NCI-H345 treated with DMSO at 0.1 percent for 48 hours (cell line): ENCODE measurements around the gene GABBR2.

ENCODE experiments used
- DNase-seq: peaks from one replicate; lab custom pipeline; 2025; ENCODE audit not compliant: unreplicated experiment; lab: John Stamatoyannopoulos, UW

The GABBR2 gene

DNA sequence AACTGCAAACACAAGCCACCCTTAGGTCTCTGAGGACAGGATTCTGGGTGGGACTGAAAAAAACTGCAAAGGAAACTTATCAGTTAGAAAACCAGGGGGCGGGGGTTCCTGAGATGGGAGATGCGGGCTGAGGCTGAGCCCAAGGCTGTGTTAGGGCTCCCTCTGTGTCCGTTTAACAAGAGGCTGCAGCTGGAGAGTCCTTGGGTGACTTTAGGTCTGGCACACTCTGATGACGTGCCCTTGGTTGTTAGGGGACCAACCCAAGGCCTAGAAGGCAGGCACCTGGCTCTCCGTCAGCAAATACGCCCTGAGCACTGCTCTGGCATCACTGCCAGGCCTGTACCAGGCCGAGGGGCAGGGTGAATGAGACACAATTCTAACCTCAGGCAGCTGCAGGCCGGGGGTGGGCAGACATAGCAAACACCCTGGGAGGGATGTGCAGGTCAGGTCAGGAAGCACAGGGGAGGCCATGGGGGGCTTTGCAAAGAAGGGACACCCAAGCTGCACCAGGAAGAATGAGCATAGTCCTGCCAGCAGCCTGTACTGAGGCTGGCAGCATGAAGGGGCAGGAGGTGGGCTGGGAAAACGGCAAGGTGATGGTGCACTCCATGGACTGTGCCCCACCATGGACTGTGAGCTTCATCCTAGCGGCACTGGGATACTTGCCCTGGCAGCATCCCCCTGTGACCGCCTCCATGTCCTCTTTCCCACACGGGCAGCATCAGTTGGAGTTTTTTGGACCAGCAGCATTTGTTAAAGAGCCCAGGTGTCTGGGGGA, 137.9 kb downstream of the GABBR2 start:
- DNase-seq: no peak

DNA sequence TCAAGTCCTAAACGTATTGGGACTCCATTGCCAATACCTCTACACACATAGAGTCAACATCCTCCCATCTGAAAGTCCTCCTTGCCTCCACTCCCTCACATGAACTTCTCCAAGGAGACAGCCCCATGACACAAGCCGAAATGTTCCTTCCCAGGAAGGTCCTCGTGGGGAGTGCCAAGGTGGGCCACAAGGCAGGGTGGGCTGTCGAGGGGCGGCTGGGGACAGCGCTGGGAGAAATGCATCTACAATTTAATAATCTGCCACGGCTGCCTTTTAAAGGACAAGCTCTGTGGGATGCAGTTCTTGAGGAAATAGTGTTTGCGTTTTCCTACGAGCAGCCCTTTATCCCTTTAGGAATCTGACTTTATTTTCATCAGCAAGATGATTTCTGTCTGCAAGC, 138.7 kb downstream of the GABBR2 start:
- DNase-seq: no peak

DNA sequence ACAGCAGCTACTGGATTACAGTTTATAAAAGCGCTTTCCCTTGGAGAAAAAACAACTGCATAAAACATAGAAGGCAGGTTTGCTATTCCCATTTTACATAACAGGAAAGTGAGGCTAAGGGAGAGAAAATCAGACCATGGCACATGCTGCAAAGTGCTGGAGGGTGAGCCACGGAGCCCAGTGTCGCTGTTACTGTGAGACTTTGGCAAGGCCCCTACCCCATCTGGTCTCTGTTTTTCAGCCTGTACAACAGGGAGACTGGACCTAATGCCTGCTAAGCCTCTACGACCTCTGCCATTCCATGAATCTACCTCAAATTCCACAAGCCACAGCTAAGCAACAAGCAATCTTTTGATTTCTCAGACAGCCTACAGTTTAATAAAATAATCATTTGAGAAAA, 139.2 kb downstream of the GABBR2 start:
- DNase-seq: no peak

DNA sequence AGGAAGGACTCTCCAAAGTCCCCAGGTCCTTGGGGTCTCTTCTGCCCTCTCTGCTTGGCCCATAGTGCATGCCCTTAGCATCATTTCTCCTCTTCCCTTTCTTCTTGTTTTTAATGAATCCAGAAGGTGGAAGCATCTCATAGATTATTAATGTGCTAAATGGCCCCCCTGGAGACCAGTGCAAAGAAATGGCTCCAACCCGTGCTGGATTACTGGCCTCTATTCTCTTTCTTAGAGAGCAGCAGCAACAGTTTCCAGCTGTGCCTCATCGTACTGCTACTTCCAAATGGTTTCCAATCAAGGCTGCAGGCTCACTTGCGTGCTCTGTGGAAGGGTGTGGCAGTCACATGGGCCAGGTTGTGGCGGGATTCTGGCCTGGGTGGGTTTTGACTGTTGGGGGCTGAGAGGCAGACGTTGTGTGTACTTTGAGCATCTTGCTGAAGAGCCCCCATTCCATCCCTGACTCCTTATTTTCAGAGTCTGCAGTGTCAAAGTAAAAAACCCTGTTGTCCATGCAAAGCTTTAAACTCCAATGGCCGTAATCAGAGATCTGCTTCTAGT, 139.7 kb downstream of the GABBR2 start:
- DNase-seq: no peak

DNA sequence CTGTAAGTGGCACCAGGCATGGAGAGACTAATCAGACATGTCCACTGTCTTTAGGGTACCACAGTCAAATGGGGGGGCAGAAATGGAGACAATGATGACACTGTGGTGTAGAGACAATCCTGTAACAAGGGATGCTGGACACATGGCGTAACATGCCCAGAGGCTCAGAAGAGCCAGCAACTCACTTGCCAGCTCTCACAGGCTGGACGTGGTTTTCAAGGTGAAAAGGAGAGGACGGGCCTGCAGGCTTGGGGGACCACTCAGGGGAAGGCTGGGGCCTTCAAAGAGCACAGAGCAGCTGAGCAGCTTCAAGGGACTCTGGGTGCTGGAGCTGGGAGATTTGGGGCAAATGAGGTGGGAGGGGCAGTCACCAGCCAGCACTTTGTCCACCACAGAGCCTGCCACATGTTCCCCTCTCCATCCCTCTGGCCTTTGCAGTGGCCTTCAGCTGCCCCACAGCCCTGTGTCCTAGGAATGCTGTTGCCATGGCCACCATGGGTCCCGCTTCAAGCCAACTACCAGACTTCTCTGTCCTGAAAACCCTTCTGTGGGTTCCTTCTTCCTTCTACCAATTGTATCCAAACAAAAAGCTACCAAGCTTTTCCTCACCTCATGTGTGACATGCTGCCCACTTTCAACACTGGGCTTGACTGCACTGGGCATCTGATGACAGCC, 140.4 kb downstream of the GABBR2 start:
- no peak for DNase-seq

DNA sequence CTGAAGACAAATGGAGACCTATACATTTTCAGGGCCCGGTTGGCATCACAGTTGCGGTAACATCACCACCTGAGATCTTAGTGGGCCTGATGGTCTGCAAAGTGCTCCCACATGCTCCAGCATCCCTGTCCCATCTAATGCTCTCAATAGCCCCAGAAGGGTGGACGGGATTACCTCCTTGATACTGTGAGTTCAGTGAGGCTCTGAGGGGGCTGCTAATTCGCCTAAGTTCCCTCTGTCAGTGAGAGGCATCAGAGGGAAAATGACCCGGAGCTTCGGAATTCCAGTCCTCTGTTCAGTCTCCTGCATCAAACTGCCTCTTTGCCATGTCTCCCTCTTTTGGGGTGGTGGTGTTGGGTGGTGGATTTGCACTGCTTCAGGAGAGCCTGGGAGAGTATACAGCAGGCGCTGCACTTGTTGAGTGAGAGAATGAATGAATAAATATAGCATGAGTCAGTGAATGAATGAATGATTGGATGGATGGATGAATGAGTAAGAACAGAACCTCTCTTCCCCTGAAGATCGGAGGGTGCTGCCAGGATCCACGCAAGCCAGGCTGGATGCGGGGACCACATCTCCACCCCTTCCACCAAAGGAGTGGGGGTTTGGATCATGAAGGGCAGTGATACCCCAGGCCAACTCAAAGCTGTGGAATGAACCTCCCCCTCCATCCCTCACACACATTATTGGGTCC, 141.0 kb downstream of the GABBR2 start:
- DNase-seq: no peak

DNA sequence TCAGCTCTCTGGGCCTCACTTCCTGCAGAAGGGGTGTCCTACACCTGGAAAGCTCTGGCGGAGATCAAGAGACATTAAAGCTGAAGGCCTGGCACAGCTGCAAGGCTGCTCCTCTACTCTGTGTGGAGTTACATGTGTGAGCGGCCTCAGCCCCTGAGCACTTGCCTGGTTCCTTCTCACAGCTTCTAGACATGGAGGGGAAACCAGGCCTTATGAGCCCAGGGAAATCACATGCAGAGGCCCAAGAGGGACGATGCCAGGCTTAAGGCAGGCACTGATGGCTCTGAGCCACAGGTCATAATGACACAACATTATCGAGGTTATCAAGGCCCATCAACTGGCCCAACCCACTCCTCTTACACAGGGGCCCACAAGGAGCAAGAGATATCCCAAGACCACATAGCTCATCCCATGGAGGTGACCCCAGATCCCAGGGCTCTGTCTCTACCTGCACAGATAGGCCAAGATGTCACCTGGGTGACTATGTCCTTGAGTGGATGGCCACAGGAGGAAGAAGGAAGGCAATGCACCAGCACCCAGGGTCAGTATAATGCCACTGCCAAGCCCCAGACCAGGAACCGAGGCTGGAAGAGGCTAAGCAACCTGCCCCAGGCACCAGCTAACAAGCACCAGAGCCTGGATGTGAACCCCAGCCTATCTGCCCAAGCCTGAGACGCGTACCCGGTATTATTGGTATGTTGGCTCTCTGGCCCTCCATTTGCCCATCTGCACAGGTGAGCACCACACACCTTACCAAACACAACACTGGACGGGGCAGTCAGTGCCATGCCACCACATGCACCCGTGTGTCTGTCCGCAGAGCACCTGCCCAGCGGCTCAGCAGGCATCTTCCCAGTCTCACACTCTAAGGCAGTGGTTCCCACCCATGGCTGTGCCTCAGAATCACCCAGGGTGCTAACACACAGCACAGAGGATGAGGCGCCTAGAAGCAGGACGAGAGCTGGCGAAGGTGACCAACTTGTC, 143.3 kb downstream of the GABBR2 start:
- DNase-seq: no peak

DNA sequence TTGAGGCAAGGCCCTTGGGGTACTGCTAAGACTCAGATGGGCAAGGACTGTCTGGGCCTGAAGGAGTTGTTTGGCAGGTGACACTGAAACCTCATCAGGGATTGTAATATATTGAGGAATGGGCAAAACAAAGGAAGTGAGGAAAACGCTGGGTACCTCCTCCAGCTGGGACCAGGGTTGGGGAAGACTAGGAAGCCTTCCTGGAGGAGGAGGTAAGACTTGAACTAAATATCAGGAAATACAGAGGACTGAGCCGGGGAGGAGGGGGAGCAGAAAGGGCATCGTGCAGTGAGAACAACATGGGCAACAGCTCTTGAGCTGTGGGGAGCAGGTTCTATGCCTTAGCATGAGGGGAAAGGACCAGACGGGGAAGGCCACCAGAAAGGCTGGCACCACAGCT, 144.0 kb downstream of the GABBR2 start:
- no peak for DNase-seq

DNA sequence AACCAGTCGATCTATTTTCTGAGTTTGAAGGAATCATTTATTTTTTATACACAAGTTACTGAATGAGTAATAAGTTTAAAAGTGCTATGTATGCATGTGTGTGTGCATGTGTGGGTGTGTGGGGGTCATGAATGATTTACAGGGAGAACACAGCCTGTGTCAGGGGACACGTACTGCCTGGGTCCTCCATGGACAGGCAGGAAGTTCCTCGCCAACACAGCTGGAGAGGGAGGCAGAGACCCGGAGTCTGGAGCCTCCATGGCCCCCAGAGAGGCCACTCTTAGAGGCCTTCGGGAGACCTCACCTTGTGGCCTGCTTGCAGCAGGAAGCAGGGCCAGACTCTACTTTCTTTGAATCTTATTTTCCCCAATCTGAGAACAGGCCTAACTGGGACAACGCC, 144.7 kb downstream of the GABBR2 start:
- no peak for DNase-seq

DNA sequence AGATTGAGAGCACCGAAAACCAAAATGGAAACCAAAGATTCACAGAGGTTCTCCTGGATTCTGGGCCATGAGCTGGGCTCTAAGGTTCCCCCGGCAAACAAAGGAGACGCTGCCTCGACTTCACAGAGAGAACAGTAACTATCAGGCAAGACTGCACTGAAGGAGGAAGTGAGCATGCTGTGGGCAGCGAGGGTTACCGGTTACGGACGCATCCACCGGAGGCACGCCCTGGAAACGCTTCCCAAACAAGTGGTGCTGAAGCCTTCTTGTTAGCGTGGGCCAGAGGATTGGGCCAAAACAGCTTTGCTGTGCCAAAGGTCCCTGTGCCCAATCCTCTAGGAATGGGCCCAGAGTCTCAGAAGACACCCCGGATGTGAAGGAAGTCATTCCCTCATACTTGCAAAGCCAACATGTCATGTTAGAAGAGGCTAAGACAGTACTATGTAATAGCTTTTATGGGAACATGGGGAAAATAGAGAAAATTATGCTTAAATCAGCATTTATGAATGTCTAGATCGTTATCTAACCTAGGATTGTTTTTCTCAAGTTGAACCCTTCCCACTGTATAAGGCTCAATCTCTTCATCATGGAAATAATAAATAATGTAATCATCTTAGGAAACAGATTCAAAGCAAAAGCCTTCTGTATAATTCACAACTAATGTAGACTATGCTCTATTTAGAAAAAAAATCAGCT, 145.4 kb downstream of the GABBR2 start:
- no peak for DNase-seq

DNA sequence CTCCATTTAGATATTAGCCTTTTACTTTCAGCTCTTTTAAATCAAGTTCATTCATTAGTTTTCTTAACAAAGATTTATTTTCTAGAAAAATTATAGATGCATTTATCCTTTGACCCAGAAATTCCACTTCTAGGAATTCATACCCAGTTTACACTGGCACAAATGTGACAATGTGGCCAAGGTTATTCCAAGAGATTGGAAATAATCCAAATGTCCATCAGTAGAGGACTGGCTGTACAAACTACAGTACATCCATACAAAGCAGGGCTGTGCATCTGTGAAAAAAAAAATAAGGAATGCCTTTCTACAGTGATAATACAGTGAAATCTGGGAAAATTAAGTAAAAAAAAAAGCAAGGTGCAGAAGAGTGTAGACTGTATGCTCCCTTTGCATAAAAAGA, 149.2 kb downstream of the GABBR2 start:
- no peak for DNase-seq

DNA sequence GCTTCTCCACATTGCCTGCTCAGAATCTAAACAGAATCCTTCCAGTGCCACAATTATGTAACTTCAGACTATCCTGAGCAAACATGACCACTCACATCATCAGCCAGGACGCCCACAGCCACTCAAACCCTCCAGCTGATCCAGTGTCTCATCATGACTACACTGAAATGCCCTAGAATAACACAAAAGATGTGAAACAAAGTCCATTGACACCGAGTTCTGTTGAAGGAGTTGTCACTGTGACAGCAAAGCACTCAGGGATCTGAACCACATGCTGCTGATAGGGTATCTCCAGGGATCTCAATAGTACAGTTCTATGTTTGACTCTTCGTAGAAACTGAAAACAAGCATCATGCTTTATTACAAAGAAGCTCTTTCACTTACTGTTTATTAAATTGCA, 150.2 kb downstream of the GABBR2 start:
- no peak for DNase-seq

DNA sequence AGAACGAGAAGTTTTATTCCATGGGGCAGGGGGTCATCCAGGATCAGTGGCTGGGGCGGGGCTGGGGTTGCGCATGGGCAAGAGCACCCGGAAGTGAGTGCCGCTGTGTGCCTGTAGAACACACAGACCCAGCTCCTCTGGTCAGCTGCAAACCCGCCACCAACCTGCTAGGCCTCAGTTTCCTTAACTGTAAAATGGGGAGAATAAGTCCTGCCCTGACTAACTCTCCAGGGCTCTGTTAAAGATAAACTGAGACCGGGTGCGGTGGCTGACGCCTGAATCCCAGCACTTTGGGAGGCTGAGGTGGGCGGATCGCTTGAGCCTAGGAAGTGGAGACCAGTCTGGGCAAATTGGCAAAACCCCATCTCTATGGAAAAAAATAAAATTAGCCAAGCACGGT, 152.2 kb downstream of the GABBR2 start:
- DNase-seq: no peak

DNA sequence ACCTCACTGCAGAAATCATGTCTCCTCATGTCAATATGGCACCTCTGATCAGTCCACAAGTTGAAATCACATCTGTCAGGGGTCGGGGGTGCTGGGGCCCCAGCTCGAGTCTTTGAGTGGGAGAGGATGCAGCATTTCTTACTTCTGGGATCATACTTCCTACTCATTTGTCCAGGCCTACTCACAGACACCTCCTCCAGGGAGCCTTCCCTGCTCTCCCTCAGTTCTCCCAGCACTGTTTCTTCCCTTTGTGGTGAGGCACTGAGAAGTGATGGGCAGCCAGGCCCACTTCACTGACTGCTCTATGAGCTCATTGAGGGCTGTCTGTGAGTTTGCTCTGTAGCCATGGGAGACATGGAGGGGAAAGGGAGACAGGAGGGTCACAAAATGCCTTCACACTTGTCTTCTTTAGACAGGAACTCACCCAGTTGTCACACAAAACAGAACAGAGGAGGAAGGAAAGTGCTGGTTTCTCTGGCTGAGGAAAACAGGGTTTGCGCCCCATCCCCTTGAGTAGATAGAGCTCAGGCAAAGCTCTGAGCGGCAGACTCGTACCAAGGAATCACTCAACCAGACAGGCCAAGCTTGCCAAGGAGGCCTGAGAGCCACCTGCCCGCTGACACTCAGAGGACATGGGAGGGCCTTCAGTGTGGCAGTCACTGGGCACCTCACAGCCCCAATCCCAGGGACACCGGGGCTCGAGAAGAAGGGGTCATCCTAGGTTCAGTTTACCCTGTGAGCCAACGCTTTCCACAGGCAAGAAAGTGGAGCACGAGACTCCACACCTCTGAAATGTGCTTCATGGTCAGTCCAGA, 152.9 kb downstream of the GABBR2 start:
- no peak for DNase-seq

DNA sequence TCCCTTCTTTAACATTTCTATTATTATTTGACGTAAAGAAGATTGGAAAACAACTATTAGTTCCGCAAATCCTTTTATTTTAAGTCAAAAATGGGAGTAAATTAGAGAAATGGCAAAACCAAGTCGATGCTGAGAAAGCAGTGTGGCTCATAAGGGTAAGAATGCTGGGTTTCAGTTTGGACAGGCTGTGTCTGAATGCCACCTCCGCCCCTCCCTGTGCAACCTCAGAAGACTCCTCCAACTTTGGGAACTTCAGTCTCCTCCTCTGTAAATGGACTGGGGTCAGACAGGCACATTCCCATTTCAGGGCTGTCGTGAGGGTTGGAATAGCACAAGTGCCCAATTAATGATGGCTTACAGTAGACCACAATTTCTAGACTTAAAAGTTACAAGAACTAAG, 154.0 kb downstream of the GABBR2 start:
- no peak for DNase-seq

DNA sequence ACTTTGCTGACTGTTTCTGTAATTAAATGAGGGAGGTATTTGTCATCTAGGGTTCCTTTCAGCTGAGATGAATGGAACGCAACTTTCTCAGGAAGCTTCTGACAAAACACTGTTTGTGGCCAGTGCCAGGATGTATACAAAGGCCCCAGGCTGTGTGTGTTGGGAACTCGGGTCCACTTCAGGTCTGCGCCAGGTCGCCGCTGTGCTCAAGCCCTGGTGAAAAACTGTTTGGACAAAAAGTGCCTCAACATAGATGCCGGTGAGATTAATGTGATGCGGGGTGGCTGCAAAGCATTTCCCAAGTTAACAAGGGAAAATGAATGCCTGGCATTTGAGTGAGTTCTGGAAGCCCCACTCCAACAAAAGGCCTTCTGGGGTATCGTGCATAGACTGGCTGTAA, 156.4 kb downstream of the GABBR2 start:
- DNase-seq: no peak

DNA sequence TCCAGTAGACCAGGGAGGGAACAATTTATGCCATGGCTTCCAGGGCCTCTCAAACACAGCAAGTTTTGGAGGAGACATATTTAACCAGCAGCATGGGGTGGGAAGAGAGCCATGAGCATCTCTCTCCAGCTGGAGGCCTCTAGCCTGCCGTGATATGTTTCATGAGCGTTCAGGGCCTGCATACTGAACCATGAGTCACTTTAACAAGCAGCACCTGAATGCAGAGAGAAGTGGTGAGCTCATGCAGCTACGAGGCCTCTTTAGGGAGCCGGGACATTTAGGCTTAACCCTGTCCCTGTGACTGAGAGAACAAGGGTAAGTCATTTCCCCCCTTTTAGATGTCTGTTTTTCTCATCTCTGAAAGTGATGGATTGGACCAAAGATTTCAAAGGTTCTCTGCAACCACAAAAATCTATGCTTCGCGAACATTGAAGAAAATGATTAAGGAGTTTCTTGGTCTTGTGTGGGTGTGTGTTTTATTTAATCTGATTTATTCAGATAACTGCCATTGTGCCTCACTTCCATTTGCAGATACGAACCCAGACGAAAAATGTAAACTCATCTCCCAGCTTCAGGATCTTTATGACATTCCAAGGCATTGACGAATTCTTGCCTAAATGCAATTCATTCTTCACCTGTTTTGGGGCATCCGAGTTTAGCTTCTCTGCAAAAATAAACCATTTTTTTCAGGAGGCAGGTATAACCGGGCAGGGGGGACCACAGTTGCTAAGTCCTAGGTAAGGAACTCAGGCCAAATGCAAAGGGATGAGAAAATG, 157.0 kb downstream of the GABBR2 start:
- DNase-seq: no peak

DNA sequence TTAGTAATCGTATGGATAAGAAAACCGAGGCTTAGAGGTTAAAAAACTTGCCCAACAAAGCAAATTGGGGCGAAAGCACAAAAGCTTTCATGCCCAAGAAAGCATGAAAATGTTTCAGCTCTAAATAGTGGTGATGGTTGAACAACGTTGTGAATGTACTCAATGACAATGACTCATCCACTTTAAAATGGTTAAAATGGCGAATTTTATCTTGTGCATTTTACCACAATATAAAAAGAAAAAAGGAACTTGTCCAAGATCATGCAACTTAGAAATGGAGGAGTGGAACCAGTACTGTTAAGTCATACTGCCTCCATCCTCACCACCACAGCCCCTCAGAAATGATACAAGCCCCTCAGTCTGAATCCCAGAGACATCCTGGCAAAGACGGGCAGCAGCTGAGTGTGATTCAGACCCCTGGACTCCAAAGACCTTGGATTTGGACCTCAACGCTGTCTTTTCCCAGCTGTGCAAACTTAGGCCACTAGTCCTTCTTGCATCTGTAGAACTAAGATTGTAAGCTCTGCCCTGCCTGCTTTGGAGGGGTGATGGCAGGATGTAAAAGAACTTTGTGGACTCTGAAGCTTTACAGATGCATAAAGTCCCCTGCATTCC, 158.4 kb downstream of the GABBR2 start:
- no peak for DNase-seq
